AG04449 (cell line): Measurements from ENCODE around the gene C1orf232.

ENCODE experiments used
- CTCF ChIA-PET: fragments of 350-600 bp; formaldehyde crosslinking; extraction: SDS; loops from one replicate; lab custom pipeline; 2021; ENCODE audit warnings: antibody characterized with exemption; lab: Yijun Ruan, JAX
- POLR2A ChIA-PET: fragments of 400-600, 350-600 bp; formaldehyde crosslinking; extraction: SDS; loops from one replicate; lab custom pipeline; 2020; ENCODE audit warnings: antibody characterized with exemption, inconsistent platforms; lab: Yijun Ruan, JAX
- DNase-seq: peaks from one replicate; pipeline ENCODE4 v3.0.0-alpha.2; 2010; ENCODE audit warnings: low read depth, low spot score
- H3K4me3 ChIP-seq: 2 replicates; pipeline ENCODE4 v1.5.1; 2011; ENCODE audit warnings: low read depth, mild to moderate bottlenecking, control low read depth, low read length
- CTCF ChIP-seq: IDR thresholded peaks from one replicate; pipeline ENCODE4 v1.5.1; 2011; ENCODE audit warnings: mild to moderate bottlenecking, moderate library complexity, low read length, control low read depth, inconsistent platforms; ENCODE audit not compliant: insufficient read depth; ENCODE audit errors: missing control alignments

C1orf232 gene

GRCh38 chr1:26168410-26169197 lies at the start of gene C1orf232:
TSS of gene C1orf232 (minus strand) at chr1:26168963. CDS start at chr1:26168499, 464 bp downstream.
- ChIA-PET CTCF (interaction anchor here (0.9 to 6.1 kb wide), 19 partner anchors 11 to 222 kb away, joined by 3 to 39 read pairs (median 6); partner anchors contain the start of genes CATSPER4, CEP85 and EXTL1), POLR2A (no interaction called here)
- H3K4me3 ChIP-seq = peak within 1 kb of the TSS; percentile 93
- no peak for TF ChIP-seq CTCF
- DNase-seq = no peak

DNA sequence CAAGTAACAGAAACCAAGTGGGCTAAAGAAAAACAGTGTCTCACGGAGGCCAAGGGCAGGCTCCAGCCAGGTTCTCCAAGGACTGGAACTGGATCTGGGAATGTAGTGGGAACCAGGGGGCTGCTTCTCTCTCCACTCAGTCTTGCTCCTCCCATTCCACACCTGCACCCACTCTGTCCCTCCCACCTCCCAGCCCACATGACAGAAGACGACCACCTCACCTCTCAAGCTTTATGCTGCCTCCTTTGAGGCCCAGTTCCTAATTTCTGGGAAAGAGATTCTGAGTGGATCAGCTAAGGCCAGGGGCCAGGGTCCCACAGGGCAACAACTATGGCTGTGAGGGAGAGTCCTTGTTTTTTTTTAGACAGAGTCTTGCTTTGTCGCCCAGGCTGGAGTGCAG lies 46.5 kb upstream of the C1orf232 start:
- CTCF ChIA-PET = interaction anchor here (1.1 kb wide), 1 partner anchor 200 kb away, joined by 3 read pairs; no protein-coding TSS in a partner anchor
- POLR2A ChIA-PET = no interaction called here

DNA sequence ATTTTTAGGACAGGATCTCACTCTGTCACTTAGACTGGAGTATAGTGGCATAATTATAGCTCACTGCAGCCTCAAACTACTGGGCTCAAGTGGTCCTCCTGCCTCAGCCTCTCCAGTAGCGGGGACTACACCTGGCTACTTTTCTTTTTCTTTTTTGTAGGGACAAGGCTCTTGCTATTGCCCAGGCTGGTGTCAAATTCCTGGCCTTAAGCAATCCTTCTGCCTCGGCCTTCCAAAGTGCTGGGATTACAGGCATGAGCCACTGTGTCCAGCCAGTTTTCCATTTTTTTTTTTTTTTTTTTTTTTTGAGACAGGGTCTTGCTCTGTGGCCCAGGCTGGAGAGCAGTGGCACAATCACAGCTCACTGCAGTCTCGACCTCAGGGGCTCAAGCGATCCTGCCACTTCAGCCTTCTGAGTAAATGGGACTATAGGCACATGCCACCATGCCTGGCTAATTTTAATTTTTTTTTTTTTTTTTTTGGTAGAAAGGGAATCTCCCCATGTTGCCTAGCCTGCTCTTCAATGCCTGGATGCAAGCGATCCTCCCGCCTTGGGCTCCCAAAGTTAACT lies 44.7 kb upstream of the C1orf232 start:
- CTCF ChIA-PET = interaction anchor here (1.2 to 3.8 kb wide), 3 partner anchors 13 to 44 kb away, joined by 3 to 26 read pairs (median 3); partner anchors contain the start of genes CEP85 and ZNF593
- DNase-seq = no peak
- no peak for TF ChIP-seq CTCF
- H3K4me3 ChIP-seq = no peak overlapping the region
- POLR2A ChIA-PET = no interaction called here

More for the DNA sequence above, 46.5 kb upstream of the C1orf232 start:
- no peak for DNase-seq
- no peak overlapping the region for H3K4me3 ChIP-seq
- TF ChIP-seq CTCF = no peak

- no peak for DNase-seq
- CTCF ChIA-PET = interaction anchor here (0.9 to 3.8 kb wide), 4 partner anchors 15 to 108 kb away, joined by 3 to 26 read pairs (median 3); partner anchors contain the start of genes CEP85 and ZNF593
- POLR2A ChIA-PET = no interaction called here
- no peak overlapping the region for H3K4me3 ChIP-seq
- TF ChIP-seq CTCF = no peak
Observed at GRCh38 chr1:26212726-26213125, 44.0 kb upstream of the C1orf232 start.

DNA sequence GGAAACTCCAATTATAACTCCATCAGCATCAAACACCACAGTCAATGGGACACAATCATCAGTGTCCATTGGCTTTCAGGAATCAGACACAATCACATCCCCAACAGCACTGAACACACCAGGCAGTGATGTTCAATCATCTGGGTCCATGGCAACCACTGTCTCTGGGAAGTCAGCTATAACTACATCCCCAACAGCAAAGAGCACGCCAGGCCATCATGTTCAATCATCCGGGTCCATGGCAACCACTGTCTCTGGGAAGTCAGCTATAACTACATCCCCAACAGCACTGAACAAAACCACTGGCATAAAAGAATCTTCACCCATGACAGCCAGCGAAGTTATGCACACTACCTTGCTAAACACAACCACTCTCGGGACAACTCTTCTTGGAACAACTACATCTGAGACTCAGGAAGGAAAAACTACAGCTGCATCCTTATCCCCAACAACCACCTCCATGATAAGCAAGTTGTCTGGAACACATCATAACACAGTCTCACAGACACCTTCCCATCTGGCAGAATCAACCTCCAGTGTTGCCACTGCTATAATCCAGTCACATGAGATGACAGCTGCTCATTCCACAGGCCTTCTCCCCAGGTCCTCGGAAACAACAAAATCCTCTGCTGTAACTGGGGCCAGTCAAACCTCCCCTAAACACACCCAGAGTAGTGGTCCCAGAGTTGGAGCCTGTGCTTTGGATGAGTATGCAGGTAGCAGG lies 41.5 kb upstream of the C1orf232 start:
- DNase-seq = no peak
- TF ChIP-seq CTCF = no peak
- POLR2A ChIA-PET = interaction anchor here (0.6 kb wide), 1 partner anchor 69 kb away, joined by 3 read pairs; the partner anchor contains the start of gene SH3BGRL3
- H3K4me3 ChIP-seq = no peak overlapping the region
- CTCF ChIA-PET = interaction anchor here (0.8 to 3.8 kb wide), 5 partner anchors 8 to 38 kb away, joined by 3 to 26 read pairs (median 3); partner anchors contain the start of genes CEP85 and ZNF593OS
